ENCODE results near the gene LDB3.

Gene LDB3

GRCh38 chr10:86769991-86770390 is 101.7 kb downstream of the LDB3 start:
- DNase-seq = no peak

- DNase-seq = no peak
These were observed 102.2 kb downstream of the LDB3 start for GRCh38 chr10:86770412-86770960.

GRCh38 chr10:86773498-86773897 is 105.2 kb downstream of the LDB3 start:
- DNase-seq = no peak

GRCh38 chr10:86775056-86775869 is 107.0 kb downstream of the LDB3 start:
- no peak for DNase-seq

GRCh38 chr10:86775870-86776180 is 107.5 kb downstream of the LDB3 start:
- no peak for DNase-seq

GRCh38 chr10:86779220-86780017 is 111.1 kb downstream of the LDB3 start:
- DNase-seq = no peak

- DNase-seq = no peak
These were observed 114.5 kb downstream of the LDB3 start for GRCh38 chr10:86782701-86783418.

- no peak for DNase-seq
These were observed 116.7 kb downstream of the LDB3 start for GRCh38 chr10:86785037-86785436.

Measured in SHP77 (cell line).